Nephron (organoid): ENCODE measurements around the gene PNMA1.
A peak's percentile ranks its signal among the peaks of the same experiment; 100 is the strongest.

Experiments used
- H3K27ac Mint-ChIP-seq, 3 experiments: 2 replicates each; pipeline ENCODE4 v1.8.0; 2020; ENCODE audit warnings: mixed read lengths in 3 of 3, mild to moderate bottlenecking in 2 of 3, moderate library complexity in 1 of 3
- H3K27me3 Mint-ChIP-seq: 2 replicates; pipeline ENCODE4 v1.8.0; 2021; ENCODE audit warnings: low read depth, mild to moderate bottlenecking, moderate library complexity, mixed read lengths
- H3K36me3 Mint-ChIP-seq: 2 replicates; pipeline ENCODE4 v1.8.0; 2020; ENCODE audit warnings: low read depth, mixed read lengths
- H3K4me1 Mint-ChIP-seq: 2 replicates; pipeline ENCODE4 v1.8.0; 2020; ENCODE audit warnings: mixed read lengths
- H3K4me3 Mint-ChIP-seq, 3 experiments: 2 replicates each; pipeline ENCODE4 v1.8.0; 2020; ENCODE audit warnings: mild to moderate bottlenecking in 3 of 3, mixed read lengths in 3 of 3, moderate library complexity in 2 of 3
- H3K9me3 Mint-ChIP-seq: 2 replicates; pipeline ENCODE4 v1.8.0; 2020; ENCODE audit warnings: mixed read lengths
- TF ChIP-seq, protein P1 (sequence below), 3 experiments: fragments of 200-600 bp; sonication (generic); IDR thresholded peaks; one replicate each; pipeline ENCODE4 v1.5.0; 2021; ENCODE audit warnings: antibody characterized with exemption in 3 of 3; ENCODE audit not compliant: unreplicated experiment in 3 of 3

The PNMA1 gene

DNA sequence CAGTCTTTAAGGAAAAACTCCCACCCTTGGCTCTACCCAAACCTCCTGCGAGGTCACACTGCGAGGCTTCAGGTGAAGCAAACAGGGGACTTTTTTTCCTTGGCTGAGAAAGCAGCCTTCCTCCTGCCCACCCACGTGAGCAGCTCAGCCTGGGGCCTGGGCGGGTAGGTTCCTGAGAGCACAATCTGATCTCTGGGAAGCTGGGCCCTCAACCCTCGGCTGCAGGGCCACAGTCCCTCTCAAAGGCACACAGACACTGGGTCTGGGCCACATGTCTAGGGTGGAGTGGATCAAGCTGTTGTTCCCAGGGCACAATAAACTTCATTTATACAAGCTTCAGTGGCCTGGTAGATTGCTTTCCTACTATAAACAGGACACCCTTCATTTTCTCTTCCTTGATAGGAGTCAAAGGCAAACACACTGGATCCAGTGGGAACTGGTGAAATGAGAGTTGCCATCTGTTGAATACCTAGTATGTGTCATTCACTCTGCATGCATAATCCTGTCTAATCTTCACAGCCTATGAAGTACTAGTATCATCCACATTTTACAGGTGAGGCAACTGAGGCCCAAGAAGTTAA lies 41.3 kb upstream of the PNMA1 start:
- H3K9me3 Mint-ChIP-seq: no peaks in the 10 kb centered on the region
- H3K27me3 Mint-ChIP-seq: no peaks in the 10 kb centered on the region

DNA sequence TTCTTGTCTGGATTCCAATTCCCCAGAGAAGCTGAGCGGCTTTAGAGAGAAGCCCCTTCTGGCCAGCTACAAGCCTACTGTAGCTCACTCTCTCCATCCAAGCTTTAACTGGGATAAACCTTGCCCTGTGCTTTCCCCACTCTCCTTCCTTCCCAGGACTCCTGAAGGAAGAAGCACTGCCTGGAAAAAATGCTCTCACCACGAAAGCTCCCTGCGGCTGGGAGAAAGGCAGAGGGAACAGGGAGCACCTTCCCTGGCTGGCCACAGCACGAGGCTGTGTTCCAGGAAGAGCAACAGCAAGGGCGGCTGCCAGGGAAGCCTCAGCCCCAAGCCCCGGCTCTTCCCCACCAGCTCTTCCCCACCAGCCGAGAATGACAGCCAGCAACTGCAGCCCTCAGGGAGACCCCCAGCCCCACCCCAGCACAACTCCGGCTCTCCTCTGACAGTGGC lies 40.8 kb upstream of the PNMA1 start:
- Mint-ChIP-seq H3K27ac (peak overlapping the region; percentile 85 to 96 (median 93)), H3K36me3 (no peaks in the 10 kb centered on the region), H3K4me3 (peak overlapping the region; percentile 58 to 91 (median 67)), H3K9me3 (no peaks in the 10 kb centered on the region), H3K27me3 (no peaks in the 10 kb centered on the region), H3K4me1 (peaks cover 80% of the 10 kb centered on the region)
- TF ChIP-seq, protein P1, sequence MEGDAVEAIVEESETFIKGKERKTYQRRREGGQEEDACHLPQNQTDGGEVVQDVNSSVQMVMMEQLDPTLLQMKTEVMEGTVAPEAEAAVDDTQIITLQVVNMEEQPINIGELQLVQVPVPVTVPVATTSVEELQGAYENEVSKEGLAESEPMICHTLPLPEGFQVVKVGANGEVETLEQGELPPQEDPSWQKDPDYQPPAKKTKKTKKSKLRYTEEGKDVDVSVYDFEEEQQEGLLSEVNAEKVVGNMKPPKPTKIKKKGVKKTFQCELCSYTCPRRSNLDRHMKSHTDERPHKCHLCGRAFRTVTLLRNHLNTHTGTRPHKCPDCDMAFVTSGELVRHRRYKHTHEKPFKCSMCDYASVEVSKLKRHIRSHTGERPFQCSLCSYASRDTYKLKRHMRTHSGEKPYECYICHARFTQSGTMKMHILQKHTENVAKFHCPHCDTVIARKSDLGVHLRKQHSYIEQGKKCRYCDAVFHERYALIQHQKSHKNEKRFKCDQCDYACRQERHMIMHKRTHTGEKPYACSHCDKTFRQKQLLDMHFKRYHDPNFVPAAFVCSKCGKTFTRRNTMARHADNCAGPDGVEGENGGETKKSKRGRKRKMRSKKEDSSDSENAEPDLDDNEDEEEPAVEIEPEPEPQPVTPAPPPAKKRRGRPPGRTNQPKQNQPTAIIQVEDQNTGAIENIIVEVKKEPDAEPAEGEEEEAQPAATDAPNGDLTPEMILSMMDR (IDR thresholded peaks at IDR 0.05; ENCODE audit: unreplicated experiment in 3 of 3): no peak

More for the DNA sequence above, 41.3 kb upstream of the PNMA1 start:
- H3K4me1 Mint-ChIP-seq: peaks cover 79% of the 10 kb centered on the region
- peak overlapping the region; percentile 58 to 91 (median 67) for H3K4me3 Mint-ChIP-seq
- no peaks in the 10 kb centered on the region for H3K36me3 Mint-ChIP-seq
- H3K27ac Mint-ChIP-seq: peak overlapping the region; percentile 85 to 96 (median 93)
- TF ChIP-seq, protein P1 (IDR thresholded peaks at IDR 0.05; ENCODE audit: unreplicated experiment in 3 of 3): no peak

DNA sequence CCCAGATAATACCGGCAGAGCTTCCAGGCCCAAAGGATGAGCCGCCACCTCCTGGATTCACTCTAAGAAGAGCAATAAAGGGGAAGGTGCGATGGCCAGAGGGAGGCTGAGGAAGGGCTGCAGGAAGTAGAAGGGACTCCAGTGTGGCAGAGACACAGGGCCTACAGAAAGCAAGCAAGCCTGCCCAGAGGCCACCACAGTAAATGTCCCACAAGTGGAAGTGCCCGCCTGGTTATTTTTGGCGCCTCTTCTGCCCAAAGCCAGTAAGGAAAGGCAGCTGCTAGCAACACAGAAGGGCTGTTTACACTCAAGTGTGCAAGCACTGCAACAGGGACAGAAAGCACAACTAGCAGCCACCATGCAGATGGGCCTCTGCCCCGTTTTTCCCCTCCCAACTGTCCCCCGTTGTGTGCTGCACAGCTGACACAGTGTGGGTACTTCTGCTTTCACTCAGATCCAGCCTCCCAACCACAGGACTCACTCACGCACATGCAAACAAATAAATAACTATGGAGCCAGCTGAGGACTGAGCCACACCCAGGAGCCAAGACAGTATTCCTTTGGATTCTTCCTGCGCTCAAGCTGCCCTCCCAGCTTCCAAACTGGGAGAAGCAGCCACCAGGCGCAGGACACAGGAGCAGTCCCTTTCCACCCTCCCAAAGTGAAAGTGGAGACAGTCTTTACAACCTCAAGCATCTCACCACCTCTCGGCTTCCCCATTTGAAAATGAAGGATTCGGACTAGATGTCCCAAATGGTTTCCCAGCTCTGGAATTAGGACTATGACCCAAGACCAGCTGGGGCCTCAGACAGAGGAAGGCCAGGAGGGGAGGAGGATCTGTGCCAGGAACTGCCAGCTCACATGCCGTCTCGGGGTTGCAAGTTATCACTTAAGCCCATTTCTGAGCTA lies 40.0 kb upstream of the PNMA1 start:
- Mint-ChIP-seq H3K27me3 (no peaks in the 10 kb centered on the region), H3K36me3 (no peaks in the 10 kb centered on the region), H3K27ac (peak overlapping the region; percentile 85 to 96 (median 93)), H3K4me1 (peaks cover 88% of the 10 kb centered on the region), H3K4me3 (peak overlapping the region in 2 of 3 experiments; percentile 67 to 91), H3K9me3 (no peaks in the 10 kb centered on the region)
- TF ChIP-seq, protein P1 (IDR thresholded peaks at IDR 0.05; ENCODE audit: unreplicated experiment in 3 of 3): no peak

DNA sequence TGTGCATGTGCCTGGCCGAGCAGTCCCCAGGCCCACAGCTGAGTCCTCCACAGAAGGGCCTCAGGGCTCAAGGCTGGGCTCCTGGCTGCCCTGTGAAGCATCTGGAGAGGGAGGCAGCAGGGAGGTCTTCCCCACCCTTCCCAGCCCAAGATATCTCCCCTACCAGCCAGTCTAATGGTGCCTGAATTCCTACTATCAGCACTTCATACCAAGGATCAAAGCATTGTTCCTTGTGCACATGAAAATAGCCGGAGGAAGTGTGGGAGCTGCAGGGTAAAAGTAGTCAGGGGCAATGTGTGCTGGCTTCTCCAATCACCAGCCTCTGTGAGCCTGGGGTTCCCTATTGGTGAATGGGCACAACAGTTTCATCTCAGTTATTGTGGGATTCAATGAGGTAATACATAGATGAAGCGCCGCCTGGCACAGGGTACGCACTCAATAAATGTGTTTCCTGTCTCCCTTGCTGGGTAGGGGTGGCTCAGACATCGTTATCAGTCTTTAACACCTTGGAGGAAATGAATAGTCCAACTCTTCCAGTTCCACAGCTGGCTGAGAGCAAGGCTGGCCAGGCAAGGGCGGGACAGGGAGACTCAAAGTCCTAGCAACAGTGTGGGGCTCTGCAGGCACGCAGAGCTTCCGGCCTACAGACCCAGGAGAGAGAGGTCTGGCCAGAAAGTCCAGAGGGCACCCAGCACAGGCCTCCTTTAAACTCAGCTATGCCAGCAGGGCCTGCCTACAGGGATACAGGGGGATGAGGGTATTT lies 39.1 kb upstream of the PNMA1 start:
- Mint-ChIP-seq H3K4me1 (peaks cover 92% of the 10 kb centered on the region), H3K9me3 (no peaks in the 10 kb centered on the region), H3K4me3 (peak overlapping the region in 2 of 3 experiments; percentile 7 to 91), H3K27ac (peak overlapping the region; percentile 85 to 96 (median 93)), H3K36me3 (no peaks in the 10 kb centered on the region), H3K27me3 (no peaks in the 10 kb centered on the region)
- TF ChIP-seq, protein P1 (IDR thresholded peaks at IDR 0.05; ENCODE audit: unreplicated experiment in 3 of 3): no peak

DNA sequence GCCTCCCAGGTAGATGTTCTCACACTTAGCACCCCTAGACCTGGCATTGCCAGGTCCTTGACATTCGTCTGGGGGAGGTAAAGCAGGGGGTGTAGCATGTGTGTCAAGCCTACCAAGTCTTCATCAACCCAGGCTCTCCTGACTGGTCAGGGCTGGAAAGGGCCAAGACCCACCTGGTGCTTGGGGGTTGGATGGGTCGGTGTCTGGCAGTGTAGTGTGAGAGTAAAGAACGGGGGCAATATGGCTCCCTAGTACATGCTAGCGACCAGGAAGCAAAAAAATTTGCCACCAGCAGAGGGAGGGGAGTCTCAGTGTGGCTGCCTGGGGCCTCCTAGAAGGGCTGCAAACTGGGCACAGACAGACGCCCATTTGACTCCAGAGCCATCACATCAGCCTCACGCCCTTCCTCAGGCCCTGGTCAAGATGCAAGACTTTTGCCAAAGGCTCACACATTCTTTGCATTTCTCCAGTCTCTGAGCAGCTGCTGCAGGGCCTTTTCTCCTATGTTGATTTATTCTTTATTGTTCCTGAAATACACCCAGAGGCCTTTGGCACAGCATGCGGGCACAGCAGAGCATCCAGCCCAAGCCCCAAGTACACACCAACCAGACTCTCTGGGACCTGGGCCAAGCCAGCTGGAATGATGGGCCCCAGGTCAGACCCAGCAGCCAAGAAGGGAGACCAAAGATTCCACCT lies 38.3 kb upstream of the PNMA1 start:
- Mint-ChIP-seq H3K4me1 (peaks cover 91% of the 10 kb centered on the region), H3K27ac (peak overlapping the region; percentile 85 to 96 (median 93)), H3K4me3 (peak overlapping the region in 2 of 3 experiments; percentile 40 to 75), H3K27me3 (no peaks in the 10 kb centered on the region), H3K36me3 (no peaks in the 10 kb centered on the region), H3K9me3 (no peaks in the 10 kb centered on the region)
- TF ChIP-seq, protein P1 (IDR thresholded peaks at IDR 0.05; ENCODE audit: unreplicated experiment in 3 of 3): no peak
